Testis (tissue), 2 donors: ENCODE results near the gene CDK7.

Source experiments
- CTCF ChIP-seq, 3 experiments: fragments of 450-650 bp in 2 of 3; fragments of 200-600 bp in 1 of 3; sonication (generic) in 1 of 3; IDR thresholded peaks; one replicate each; pipeline ENCODE4 v1.5.1; 2016 to 2019; ENCODE audit warnings: antibody characterized with exemption in 3 of 3, mild to moderate bottlenecking in 2 of 3, moderate library complexity in 1 of 3
- POLR2A ChIP-seq: fragments of 450-650 bp; IDR thresholded peaks from one replicate; pipeline ENCODE4 v1.6.1; 2017; ENCODE audit warnings: antibody characterized with exemption, mild to moderate bottlenecking, moderate library complexity

GRCh38 chr5:69213513-69214215, 21.0 kb upstream of the CDK7 start:
- TF ChIP-seq CTCF (IDR thresholded peaks at IDR 0.05) (no peak), POLR2A (no peak)
